SH-SY5Y (cell line): ENCODE results near the gene NOD1.
A peak's percentile ranks its signal among the peaks of the same experiment; 100 is the strongest.

ENCODE experiments used
- GATA2 ChIP-seq: IDR thresholded peaks from 2 replicates; pipeline ENCODE4 v1.6.1; 2011; ENCODE audit warnings: mild to moderate bottlenecking, low read depth, low read length
- GATA3 ChIP-seq: IDR thresholded peaks from 2 replicates; pipeline ENCODE4 v1.6.1; 2011; ENCODE audit warnings: low read depth, mild to moderate bottlenecking, low read length, moderate library complexity

NOD1 gene

GRCh38 chr7:30510124-30511075 is 31.8 kb upstream of the NOD1 start:
- TF ChIP-seq GATA3 (no peak), GATA2 (no peak)

GRCh38 chr7:30509171-30509857 is 30.7 kb upstream of the NOD1 start:
- TF ChIP-seq GATA3: 0 out of 2 replicates have a peak, but pooled peaks have one; percentile 26

GRCh38 chr7:30505174-30505697 is 26.7 kb upstream of the NOD1 start:
- no peak for TF ChIP-seq GATA2
- TF ChIP-seq GATA3: no peak

GRCh38 chr7:30504301-30505173 is 26.0 kb upstream of the NOD1 start, which contains the start of gene GGCT:
Gene GGCT, minus strand, starts transcription at chr7:30504829. Its CDS starts 120 bp downstream, at chr7:30504709.
- TF ChIP-seq GATA2 (no peak; the same call in 1 of the 2 replicates), GATA3 (no peak)

GRCh38 chr7:30503274-30504212 is 25.0 kb upstream of the NOD1 start:
- TF ChIP-seq GATA2 (no peak), GATA3 (no peak)

GRCh38 chr7:30502470-30503251 is 24.1 kb upstream of the NOD1 start:
- TF ChIP-seq GATA2 (no peak), GATA3 (no peak)

GRCh38 chr7:30501264-30501663 is 22.7 kb upstream of the NOD1 start:
- no peak for TF ChIP-seq GATA2
- no peak for TF ChIP-seq GATA3

GRCh38 chr7:30493228-30493627 is 14.6 kb upstream of the NOD1 start:
- TF ChIP-seq GATA3 (no peak), GATA2 (no peak)

- TF ChIP-seq GATA2 (no peak), GATA3 (no peak)
Measured at GRCh38 chr7:30491417-30491816, 12.8 kb upstream of the NOD1 start.

GRCh38 chr7:30487371-30487770 is 8.8 kb upstream of the NOD1 start:
- TF ChIP-seq GATA3 (no peak), GATA2 (no peak)

GRCh38 chr7:30485667-30486066 is 7.1 kb upstream of the NOD1 start:
- TF ChIP-seq GATA2: no peak
- no peak for TF ChIP-seq GATA3

GRCh38 chr7:30479202-30480120 is 877 bp upstream of the NOD1 start:
- TF ChIP-seq GATA3 (no peak), GATA2 (no peak)
